Measurements from ENCODE around the gene GALP.
"Not testable (repeated sequence)": the region's sequence is repeated elsewhere in the genome, so short reads cannot be mapped to it uniquely, and the experiment has no call there.

The GALP gene

GRCh38 chr19:56175861-56176307 lies at the start of gene GALP:
Gene GALP, plus strand, starts transcription at chr19:56176008. Its CDS starts 1,101 bp downstream, at chr19:56177109.
- not testable (repeated sequence) for DNase-seq (ENCODE audit: low read depth, low spot score)

GRCh38 chr19:56126983-56127780 lies 48.6 kb upstream of the GALP start:
- no peak for DNase-seq (ENCODE audit: low read depth, low spot score)

- DNase-seq (ENCODE audit: low read depth, low spot score), result no peak
Measured at GRCh38 chr19:56130006-56130405, 45.8 kb upstream of the GALP start.

GRCh38 chr19:56131651-56132050 lies 44.2 kb upstream of the GALP start:
- no peak for DNase-seq (ENCODE audit: low read depth, low spot score)

GRCh38 chr19:56132316-56132822 lies 43.4 kb upstream of the GALP start:
- peak; percentile 47 for DNase-seq (ENCODE audit: low read depth, low spot score)

GRCh38 chr19:56133858-56134653 lies 41.8 kb upstream of the GALP start:
- DNase-seq (ENCODE audit: low read depth, low spot score), result peak; percentile 86

- DNase-seq (ENCODE audit: low read depth, low spot score), result no peak
Measured at GRCh38 chr19:56134654-56134921, 41.2 kb upstream of the GALP start.

GRCh38 chr19:56136362-56136761 lies 39.4 kb upstream of the GALP start:
- peak; percentile 47 for DNase-seq (ENCODE audit: low read depth, low spot score)

- DNase-seq (ENCODE audit: low read depth, low spot score), result no peak
Measured at GRCh38 chr19:56137405-56137804, 38.4 kb upstream of the GALP start.

- no peak for DNase-seq (ENCODE audit: low read depth, low spot score)
Measured at GRCh38 chr19:56138069-56138468, 37.7 kb upstream of the GALP start.

GRCh38 chr19:56139847-56140582 lies 35.8 kb upstream of the GALP start:
- no peak for DNase-seq (ENCODE audit: low read depth, low spot score)

- DNase-seq (ENCODE audit: low read depth, low spot score), result peak; percentile 100
Measured at GRCh38 chr19:56140583-56141416, 35.0 kb upstream of the GALP start, which contains the start of gene ZNF444. Gene ZNF444, plus strand, starts transcription at chr19:56141287. Its CDS starts 5,625 bp downstream, at chr19:56146912.

- no peak for DNase-seq (ENCODE audit: low read depth, low spot score)
Measured at GRCh38 chr19:56141417-56141993, 34.3 kb upstream of the GALP start.

- peak; percentile 72 for DNase-seq (ENCODE audit: low read depth, low spot score)
Measured at GRCh38 chr19:56142087-56142787, 33.6 kb upstream of the GALP start.

GRCh38 chr19:56142897-56143434 lies 32.8 kb upstream of the GALP start:
- DNase-seq (ENCODE audit: low read depth, low spot score), result no peak

- DNase-seq (ENCODE audit: low read depth, low spot score), result no peak
Measured at GRCh38 chr19:56144376-56144775, 31.4 kb upstream of the GALP start.

GRCh38 chr19:56144831-56145230 lies 31.0 kb upstream of the GALP start:
- DNase-seq (ENCODE audit: low read depth, low spot score), result no peak

GRCh38 chr19:56145698-56146097 lies 30.1 kb upstream of the GALP start:
- DNase-seq (ENCODE audit: low read depth, low spot score), result no peak

- no peak for DNase-seq (ENCODE audit: low read depth, low spot score)
Measured at GRCh38 chr19:56146904-56147303, 28.9 kb upstream of the GALP start.

GRCh38 chr19:56147307-56147706 lies 28.5 kb upstream of the GALP start:
- no peak for DNase-seq (ENCODE audit: low read depth, low spot score)

Measured in ELF-1 (cell line).